Left lung (tissue), 10 donors: ENCODE results near the gene GDPD4. TPM values are rescaled to one million over a fixed set of nuclear protein-coding genes. Genes with fewer than 3 reads are reported as not detected.

ENCODE experiments used
- ATAC-seq: fragments of 200-7000 bp; cut with Tn5 transposase; one replicate; pipeline ENCODE4 v1.9.1; 2020; ENCODE audit warnings: moderate library complexity
- DNase-seq, 4 donors: peaks; one replicate each; pipeline ENCODE4 v3.0.0-alpha.2; 2013 to 2020
- H3K27ac ChIP-seq, 2 donors: fragments of 200-600 bp; sonication (generic) in 1 of 2; one replicate each; pipeline versions ENCODE4 v1.5.0 to v1.8.0; 2020 to 2021
- H3K27me3 ChIP-seq, 2 donors: fragments of 200-600 bp; sonication (generic) in 1 of 2; one replicate each; pipeline versions ENCODE4 v1.5.0 to v1.8.0; 2020 to 2021
- H3K36me3 ChIP-seq, 2 donors: fragments of 200-600 bp; sonication (generic) in 1 of 2; one replicate each; pipeline versions ENCODE4 v1.5.0 to v1.8.0; 2020 to 2021
- H3K4me1 ChIP-seq, 2 donors: fragments of 200-600 bp; one replicate each; pipeline ENCODE4 v1.8.0; 2021
- H3K4me3 ChIP-seq, 2 donors: fragments of 200-600 bp; sonication (generic) in 1 of 2; one replicate each; pipeline versions ENCODE4 v1.5.0 to v1.8.0; 2020 to 2021; ENCODE audit warnings: mild to moderate bottlenecking in 1 of 2
- H3K9me3 ChIP-seq, 2 donors: fragments of 200-600 bp; sonication (generic) in 1 of 2; one replicate each; pipeline versions ENCODE4 v1.5.0 to v1.8.0; 2020 to 2021
- intact Hi-C, 2 donors: fragments of 100-400 bp; cut with DNase I; formaldehyde crosslinking; loops; one replicate each; pipeline versions ENCODE4 v1.11.2 to v1.14.2; 2022
- polyA plus RNA-seq, 6 donors: library from polyadenylated mRNA; unstranded; fragments of 120-200 nt; gene quantifications; one replicate each; pipeline ENCODE4 v1.2.1, GENCODE V29; 2013; ENCODE audit not compliant: insufficient read length in 6 of 6
- total RNA-seq, 2 donors: library from RNA; stranded (reverse); fragmentation: NEBNext Ultra II Directional; extraction: Animal tissue kit (Norgen Biotek cat#: 25700); gene quantifications; one replicate each; pipeline ENCODE4 v1.2.1, GENCODE V29; 2021
- TF ChIP-seq, protein P1 (sequence below), 2 donors: fragments of 200-600 bp; sonication (generic) in 1 of 2; IDR thresholded peaks; one replicate each; pipeline versions ENCODE4 v1.5.0 to v1.8.0; 2021; ENCODE audit warnings: antibody characterized with exemption in 2 of 2
- donor health status: DM: no; HTN: yes; CAD: no.
- donor health status: DM: no; HTN: no; CAD: no.

GDPD4 gene
- total and polyA plus RNA-seq, 8 donors = 0.34 to 0.78 (median 0.55) TPM; not detected in 2

DNA sequence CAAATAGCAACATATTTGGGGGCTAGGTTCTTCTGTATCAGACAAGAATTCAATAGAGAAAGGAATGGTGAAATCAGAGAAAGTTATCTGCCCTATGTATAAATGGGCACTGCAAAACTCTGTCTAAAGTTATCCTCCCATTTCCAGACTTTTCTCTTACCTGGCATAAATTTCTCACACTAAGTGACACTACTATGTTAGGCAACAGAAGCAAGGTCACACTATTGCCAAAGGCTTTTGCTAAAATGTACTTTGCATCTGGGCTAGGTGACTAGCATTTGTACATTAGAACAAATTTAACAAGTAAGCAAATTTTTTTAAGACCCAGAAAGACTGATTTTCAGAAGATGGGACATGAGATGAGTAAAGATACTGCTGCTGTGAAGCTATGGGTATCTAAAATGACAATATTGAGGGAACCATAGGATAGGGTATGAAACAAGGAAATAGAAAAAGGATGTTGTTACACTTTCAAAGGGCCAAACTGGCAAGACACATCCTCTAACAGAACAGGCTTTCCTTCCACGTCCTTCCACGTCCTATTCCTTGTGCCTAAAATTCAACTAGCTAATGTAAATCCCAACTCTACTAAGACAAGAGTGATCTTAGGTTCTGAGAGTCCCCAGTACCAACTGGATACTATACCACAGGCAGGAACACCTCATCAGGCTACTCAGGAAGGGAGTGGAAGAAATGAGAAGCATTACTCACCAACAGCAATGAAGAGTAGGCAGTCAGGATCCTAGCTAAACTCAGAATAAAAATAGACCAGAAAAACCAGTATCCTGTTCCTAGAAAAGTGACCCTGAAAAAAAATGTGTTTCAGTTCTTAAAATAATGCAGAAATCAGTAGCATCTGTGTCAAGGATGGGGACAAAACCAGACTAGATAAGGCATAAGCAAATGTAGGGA is 22.6 kb downstream of the GDPD4 start:
- intact Hi-C loops = no loop called here
- Histone ChIP-seq H3K4me1 (no peaks in the 10 kb centered on the region), H3K4me3 (no peak overlapping the region), H3K27me3 (peaks cover 0 to 4% of the 10 kb centered on the region in 2 donors), H3K36me3 (no peaks in the 10 kb centered on the region), H3K27ac (no peak overlapping the region), H3K9me3 (peaks cover 0 to 7% of the 10 kb centered on the region in 2 donors)
- ATAC-seq (no peak), DNase-seq (no peak)
- TF ChIP-seq, protein P1, sequence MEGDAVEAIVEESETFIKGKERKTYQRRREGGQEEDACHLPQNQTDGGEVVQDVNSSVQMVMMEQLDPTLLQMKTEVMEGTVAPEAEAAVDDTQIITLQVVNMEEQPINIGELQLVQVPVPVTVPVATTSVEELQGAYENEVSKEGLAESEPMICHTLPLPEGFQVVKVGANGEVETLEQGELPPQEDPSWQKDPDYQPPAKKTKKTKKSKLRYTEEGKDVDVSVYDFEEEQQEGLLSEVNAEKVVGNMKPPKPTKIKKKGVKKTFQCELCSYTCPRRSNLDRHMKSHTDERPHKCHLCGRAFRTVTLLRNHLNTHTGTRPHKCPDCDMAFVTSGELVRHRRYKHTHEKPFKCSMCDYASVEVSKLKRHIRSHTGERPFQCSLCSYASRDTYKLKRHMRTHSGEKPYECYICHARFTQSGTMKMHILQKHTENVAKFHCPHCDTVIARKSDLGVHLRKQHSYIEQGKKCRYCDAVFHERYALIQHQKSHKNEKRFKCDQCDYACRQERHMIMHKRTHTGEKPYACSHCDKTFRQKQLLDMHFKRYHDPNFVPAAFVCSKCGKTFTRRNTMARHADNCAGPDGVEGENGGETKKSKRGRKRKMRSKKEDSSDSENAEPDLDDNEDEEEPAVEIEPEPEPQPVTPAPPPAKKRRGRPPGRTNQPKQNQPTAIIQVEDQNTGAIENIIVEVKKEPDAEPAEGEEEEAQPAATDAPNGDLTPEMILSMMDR (IDR thresholded peaks at IDR 0.05) = no peak

DNA sequence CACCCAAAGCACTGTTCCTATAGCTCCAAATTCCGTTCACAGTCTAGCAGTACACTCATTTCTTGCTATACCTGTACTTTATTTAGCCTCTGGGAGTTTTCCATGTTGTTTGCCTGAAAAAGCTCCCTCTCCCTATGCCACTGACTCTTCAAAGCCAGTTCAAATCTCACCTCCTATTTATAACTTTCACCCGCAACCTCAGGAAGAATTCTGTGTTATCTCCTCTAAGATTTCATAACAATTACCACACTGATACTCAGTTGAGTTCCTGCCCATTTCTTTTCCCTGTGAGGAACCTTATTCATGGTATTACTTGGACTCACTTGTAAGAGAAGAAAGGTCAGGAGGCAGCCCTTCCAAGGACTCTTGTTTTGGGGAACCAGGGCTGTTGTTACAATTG is 25.2 kb downstream of the GDPD4 start:
- Histone ChIP-seq H3K36me3 (no peaks in the 10 kb centered on the region), H3K4me1 (no peaks in the 10 kb centered on the region), H3K9me3 (peaks cover 0 to 7% of the 10 kb centered on the region in 2 donors), H3K27ac (no peak overlapping the region), H3K4me3 (no peak overlapping the region), H3K27me3 (peaks cover 0 to 4% of the 10 kb centered on the region in 2 donors)
- TF ChIP-seq, protein P1 (IDR thresholded peaks at IDR 0.05) = no peak
- intact Hi-C loops = no loop called here
- DNase-seq = no peak
- ATAC-seq = no peak

DNA sequence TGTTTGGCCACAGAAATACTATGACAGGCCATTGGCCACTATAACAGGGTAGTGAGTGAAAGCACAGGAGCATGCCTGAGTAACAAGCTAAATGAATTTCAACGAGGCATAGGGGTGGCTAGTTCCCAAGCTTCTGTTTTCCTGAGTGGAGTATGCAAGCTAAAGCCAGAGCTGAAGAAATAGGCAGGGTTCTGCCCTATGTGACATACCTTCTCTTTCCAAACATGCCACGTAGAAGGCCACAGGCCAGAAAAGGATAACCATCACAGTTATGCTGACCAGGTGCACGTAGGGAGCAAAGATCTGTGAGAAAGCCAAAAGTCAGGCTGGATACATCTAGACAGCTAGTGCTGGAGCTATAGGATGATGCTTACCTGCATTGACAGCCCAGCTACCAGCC is 30.6 kb downstream of the GDPD4 start:
- Histone ChIP-seq H3K36me3 (no peaks in the 10 kb centered on the region), H3K27me3 (no peaks in the 10 kb centered on the region), H3K27ac (no peak overlapping the region), H3K4me3 (no peak overlapping the region), H3K9me3 (no peaks in the 10 kb centered on the region), H3K4me1 (no peaks in the 10 kb centered on the region)
- ATAC-seq (no peak), DNase-seq (no peak)
- TF ChIP-seq, protein P1 (IDR thresholded peaks at IDR 0.05) = no peak
- intact Hi-C loops = no loop called here

DNA sequence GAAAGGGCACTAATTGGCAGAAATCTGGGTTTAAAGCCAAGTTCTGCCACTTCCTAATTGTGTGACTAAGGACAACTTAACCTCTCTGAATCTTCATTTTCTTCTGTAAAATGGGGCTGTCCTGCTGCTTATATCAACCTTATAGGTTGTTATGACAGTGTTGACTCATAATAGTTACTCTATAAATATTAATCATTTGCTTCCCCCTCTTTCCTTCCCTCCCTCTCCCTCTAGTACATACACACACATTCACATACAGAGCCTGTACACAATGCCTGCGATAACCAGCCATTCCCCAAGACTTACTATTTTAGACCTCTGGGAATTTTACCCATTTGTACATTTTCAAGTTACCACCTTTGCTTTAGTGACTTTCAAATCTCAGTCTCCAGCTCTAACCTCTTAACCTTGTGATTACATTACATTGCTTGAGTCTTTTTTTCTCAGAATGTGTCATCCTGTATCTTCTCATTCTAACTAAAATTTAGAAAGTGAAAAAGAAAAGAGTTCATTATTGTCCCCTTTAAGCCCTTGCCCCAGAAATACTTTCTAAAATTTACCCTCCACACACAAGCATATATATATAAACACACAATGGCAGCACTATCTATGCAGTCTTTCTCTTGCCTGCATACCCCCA is 31.9 kb downstream of the GDPD4 start:
- DNase-seq = no peak
- Histone ChIP-seq H3K4me1 (no peaks in the 10 kb centered on the region), H3K36me3 (no peaks in the 10 kb centered on the region), H3K27ac (no peak overlapping the region), H3K4me3 (no peak overlapping the region), H3K27me3 (no peaks in the 10 kb centered on the region), H3K9me3 (no peaks in the 10 kb centered on the region)
- intact Hi-C loops = no loop called here
- ATAC-seq = no peak
- TF ChIP-seq, protein P1 (IDR thresholded peaks at IDR 0.05) = no peak

DNA sequence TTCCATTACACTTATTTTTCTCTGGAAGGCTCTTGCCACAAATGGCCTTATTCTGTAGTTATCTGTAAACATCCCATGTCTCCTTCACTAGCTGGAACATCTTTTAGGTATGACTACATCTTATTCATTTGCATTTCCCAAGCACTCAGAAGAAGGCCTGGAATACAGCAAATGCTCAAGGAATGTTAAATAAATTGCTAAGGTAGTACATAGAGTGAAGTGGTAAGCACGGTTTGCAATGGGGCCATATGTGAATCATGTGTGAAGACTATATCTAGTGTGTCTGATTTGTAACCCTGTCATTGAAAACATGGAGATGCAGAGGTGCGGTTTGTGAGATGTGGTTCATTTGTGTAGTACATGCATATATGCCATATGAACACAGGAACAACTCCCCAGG is 33.5 kb downstream of the GDPD4 start:
- intact Hi-C loops = no loop called here
- ATAC-seq (no peak), DNase-seq (no peak)
- no peaks in the 10 kb centered on the region for H3K36me3 ChIP-seq
- TF ChIP-seq, protein P1 (IDR thresholded peaks at IDR 0.05) = no peak
- H3K4me3 ChIP-seq = no peak overlapping the region
- no peak overlapping the region for H3K27ac ChIP-seq
- H3K9me3 ChIP-seq = peaks cover 0 to 8% of the 10 kb centered on the region in 2 donors
- H3K27me3 ChIP-seq = no peaks in the 10 kb centered on the region
- no peaks in the 10 kb centered on the region for H3K4me1 ChIP-seq
